DMS 273 (cell line): ENCODE results near the gene CLEC19A.
A peak's percentile ranks its signal among the peaks of the same experiment; 100 is the strongest.

Experiments
- DNase-seq: peaks from one replicate; lab custom pipeline; 2025; ENCODE audit not compliant: unreplicated experiment; lab: John Stamatoyannopoulos, UW

The CLEC19A gene

GRCh38 chr16:19285431-19285830, at the start of gene CLEC19A:
CLEC19A (plus strand) TSS chr16:19285731; CDS start chr16:19285852, 121 bp downstream.
- no peak for DNase-seq

DNA sequence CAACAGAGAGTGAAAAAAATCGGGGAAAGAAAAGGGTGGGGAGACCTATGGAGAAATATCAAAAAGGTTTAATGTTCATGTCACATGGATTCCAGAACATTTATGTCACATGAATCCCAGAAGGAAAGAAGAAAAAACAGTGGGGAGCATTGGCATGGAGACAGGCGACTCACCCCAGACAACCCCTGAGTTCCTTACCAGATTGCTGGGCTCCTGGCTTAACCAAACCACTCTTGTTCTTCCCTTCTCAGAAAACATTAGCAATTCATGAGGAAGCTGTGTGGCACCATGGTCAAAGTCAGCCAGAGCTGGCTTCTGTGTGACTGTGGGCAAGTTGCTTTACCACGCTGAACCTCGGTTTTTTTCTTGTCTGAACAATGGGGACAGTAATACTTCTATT, 49.6 kb upstream of the CLEC19A start:
- DNase-seq = no peak

DNA sequence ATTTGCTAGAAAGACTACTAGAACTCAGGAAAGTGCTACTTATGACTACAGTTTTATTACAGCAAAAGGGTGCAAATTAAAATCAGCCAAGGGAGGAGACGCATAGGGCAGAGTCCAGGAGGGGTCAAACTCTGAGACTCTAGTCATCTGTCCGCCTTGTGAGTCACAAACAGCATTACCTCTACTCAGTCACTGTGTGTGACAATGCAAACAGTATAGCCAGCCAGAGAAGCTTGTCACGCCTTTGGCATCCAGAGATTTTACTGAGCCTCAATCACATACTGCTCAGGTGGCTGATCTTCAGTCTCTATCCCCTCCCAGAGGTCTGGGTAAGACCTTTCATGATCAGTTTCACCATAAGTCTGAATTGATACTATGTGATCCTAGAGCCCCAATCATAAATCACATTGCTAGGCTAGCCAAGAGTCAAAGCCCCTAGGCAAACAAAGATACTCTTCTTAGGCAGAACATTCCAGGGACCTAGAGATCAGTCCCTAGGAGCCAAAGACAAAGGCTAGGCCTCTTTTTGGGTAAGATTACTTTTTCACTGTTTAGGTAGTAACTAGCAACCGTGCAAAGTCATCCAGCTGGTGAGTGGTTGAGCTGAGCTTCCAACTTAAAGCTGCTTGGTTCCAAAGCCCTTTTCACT, 48.8 kb upstream of the CLEC19A start:
- DNase-seq = no peak

GRCh38 chr16:19238406-19238805, 47.1 kb upstream of the CLEC19A start:
- DNase-seq = peak; percentile 87

- DNase-seq = no peak
Measured at GRCh38 chr16:19239511-19240155, 45.9 kb upstream of the CLEC19A start.

- DNase-seq = no peak
Measured at GRCh38 chr16:19240494-19240893, 45.0 kb upstream of the CLEC19A start.

- DNase-seq = no peak
Measured at GRCh38 chr16:19241512-19241911, 44.0 kb upstream of the CLEC19A start.

DNA sequence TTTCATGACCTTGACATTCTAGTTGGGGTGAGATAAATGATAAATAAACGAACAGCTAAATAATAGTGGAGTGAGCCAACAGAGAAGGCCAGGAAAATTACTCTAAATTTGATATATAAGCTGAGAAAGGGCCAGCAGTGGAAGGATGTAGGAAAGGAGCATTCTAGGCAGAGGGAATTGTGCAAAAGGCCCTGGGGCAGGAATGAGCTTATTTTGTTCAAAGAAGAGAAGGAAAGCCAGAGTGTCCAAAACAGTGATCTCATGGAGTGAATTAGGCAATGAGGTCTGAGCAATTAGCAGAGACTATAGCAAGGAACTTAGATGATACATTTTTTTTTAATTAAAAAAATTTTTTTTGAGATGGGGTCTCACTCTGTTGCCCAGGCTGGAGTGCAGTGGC, 43.3 kb upstream of the CLEC19A start:
- DNase-seq = no peak

GRCh38 chr16:19242987-19243575, 42.5 kb upstream of the CLEC19A start:
- no peak for DNase-seq

- no peak for DNase-seq
Measured at GRCh38 chr16:19245326-19245925, 40.1 kb upstream of the CLEC19A start.

DNA sequence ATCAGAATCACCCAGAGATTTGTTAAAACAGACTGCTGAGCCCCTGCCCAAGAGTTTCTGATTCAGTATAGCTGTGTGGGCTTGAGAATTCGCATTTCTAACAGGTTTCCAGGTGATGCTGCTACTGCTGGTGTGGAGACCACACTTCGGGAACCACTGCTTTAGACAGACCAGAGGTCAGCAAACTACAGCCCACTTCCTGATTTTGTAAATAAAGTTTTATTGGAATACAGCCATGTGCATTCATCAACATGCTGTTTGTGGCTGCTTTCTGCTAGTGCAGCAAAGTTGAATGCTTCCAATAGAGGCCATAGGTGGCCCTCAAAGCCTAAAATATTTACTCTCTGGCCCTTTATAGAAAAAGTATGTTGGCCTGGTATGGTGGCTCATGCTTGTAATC, 32.6 kb upstream of the CLEC19A start:
- DNase-seq = no peak

- DNase-seq = no peak
Measured at GRCh38 chr16:19254611-19255010, 30.9 kb upstream of the CLEC19A start.

GRCh38 chr16:19264123-19264673, 21.3 kb upstream of the CLEC19A start:
- no peak for DNase-seq

GRCh38 chr16:19265380-19265930, 20.1 kb upstream of the CLEC19A start:
- DNase-seq = no peak

GRCh38 chr16:19266774-19267173, 18.8 kb upstream of the CLEC19A start:
- no peak for DNase-seq

- DNase-seq = no peak
Measured at GRCh38 chr16:19269098-19269497, 16.4 kb upstream of the CLEC19A start.

DNA sequence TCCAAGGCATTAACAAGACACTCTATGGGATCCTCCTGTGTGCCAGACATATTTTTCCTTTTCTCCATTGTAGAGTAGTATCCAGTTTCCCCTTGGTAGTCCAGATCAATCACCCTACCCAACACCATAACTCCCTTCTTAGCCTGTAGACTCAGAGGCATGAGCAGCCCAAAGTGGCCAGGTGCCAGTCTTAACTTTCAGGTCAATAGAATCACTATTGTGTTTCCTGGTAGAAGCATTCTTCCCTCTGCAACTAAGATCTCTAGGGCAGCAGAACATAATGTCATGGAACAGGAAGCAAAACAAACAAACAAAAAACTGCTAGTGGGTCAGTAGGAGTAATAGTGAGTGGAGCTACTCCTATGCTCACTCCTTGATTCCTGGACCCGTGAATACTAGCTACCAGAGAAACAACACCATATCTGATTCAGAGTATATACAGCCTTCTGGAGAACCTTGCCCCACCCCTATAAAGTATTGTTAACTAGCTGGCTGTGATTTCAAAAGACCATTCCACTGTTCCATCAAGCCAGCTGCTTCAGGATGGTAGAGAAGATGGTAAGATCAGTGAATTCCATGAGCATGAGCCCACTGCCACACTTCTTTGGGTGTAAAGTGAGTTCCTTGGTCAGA, 11.2 kb upstream of the CLEC19A start:
- DNase-seq = no peak

GRCh38 chr16:19278403-19278802, 7.1 kb upstream of the CLEC19A start:
- DNase-seq = no peak

DNA sequence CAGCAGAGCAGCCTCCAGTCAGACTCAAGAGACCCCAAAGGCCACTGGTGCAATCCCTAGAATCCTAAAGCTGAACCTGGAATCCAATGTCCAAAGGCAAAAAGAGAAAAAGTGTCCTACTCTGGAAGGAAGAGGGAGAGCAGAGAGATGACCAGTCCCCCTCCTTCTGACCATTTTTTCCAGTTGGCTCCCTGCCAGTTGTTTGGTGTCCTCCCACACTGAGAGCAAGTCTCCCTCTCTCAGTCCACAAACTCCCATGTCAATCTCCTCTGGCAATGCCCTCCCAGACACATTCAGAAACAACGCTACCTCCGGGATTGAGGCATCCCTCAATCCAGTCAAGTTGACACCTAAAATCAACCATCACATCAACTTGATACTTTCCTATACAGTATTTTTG, 4.3 kb upstream of the CLEC19A start:
- DNase-seq = no peak

GRCh38 chr16:19282101-19282500, 3.4 kb upstream of the CLEC19A start:
- no peak for DNase-seq

GRCh38 chr16:19283637-19284036, 1.9 kb upstream of the CLEC19A start:
- DNase-seq = peak; percentile 39
